CD4-positive, alpha-beta T cell treated with Interferon gamma for 1 hour (primary cell): ENCODE results near the gene BUD13.
A peak's percentile ranks its signal among the peaks of the same experiment; 100 is the strongest.
"Not testable (repeated sequence)": the region's sequence is repeated elsewhere in the genome, so short reads cannot be mapped to it uniquely, and the experiment has no call there.

Experiments
- DNase-seq: peaks from one replicate; pipeline ENCODE4 v3.0.0-alpha.2; 2020

The BUD13 gene

GRCh38 chr11:116792144-116792868 is 19.5 kb upstream of the BUD13 start:
- no peak for DNase-seq

DNA sequence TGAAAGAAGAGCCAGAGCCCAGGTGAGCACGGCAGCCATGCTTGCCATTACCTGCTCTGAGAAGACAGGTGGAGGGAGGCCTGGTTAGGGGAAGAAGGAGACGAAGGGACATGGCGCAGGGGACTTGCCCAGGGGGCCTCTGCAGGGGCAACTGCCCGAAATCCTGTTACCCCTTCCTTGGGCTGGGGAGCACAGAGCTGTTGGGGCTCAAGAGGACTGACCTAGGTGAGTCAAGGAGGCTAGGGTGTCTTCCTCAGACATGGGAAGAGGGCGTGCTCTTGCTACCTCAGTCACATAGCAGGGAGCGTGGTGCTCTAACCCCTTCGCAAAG is 19.0 kb upstream of the BUD13 start, which contains the start of gene APOA5:
Gene APOA5 (minus strand): TSS at position 67 of the 331 bp plus-strand sequence. CDS start 19 bp downstream, at position 48.
- DNase-seq, result no peak

GRCh38 chr11:116791002-116791812 is 18.4 kb upstream of the BUD13 start:
- DNase-seq, result peak; percentile 69

- DNase-seq, result no peak
Observed at GRCh38 chr11:116790167-116791001, 17.6 kb upstream of the BUD13 start.

GRCh38 chr11:116788975-116789374 is 16.2 kb upstream of the BUD13 start:
- no peak for DNase-seq

GRCh38 chr11:116788534-116788933 is 15.7 kb upstream of the BUD13 start:
- DNase-seq, result no peak

DNA sequence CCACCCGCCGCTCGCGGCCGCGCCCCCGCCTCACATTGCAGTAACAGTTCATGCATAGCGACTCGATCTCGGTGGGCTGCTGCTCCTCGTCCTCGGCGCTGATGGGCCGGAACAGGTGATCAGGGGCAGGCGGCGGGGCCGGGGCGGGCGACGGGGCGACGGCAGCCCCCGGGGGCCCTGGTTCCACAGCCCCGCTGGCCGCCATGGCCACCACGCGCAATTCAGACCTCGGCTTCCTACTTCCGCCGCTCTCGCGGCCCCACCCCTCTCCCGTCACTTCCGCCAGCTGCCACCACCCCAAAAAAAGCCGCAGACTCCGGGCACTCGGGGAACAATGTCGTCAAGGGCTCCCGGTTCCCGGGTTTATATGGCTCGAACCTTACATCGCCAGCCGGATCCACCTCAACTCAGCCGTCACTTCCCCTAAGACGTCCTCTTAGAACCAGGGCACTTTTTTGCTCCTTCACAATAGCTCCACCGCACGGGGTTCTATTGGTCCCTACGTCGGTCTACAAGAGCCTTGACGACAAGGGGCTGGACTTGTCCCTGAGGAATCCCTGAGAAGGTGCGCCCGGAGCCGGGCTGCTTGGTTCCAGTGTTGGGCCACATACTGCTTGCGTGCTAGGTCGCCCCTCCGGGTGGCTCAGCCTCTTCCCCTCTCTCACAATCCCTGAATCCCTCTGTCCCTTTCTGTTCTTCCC is 15.1 kb upstream of the BUD13 start, which contains the start of gene ZPR1:
Gene ZPR1 (minus strand): TSS at position 238 of the 701 bp plus-strand sequence. CDS start 33 bp downstream, at position 205.
- peak; percentile 84 for DNase-seq

DNA sequence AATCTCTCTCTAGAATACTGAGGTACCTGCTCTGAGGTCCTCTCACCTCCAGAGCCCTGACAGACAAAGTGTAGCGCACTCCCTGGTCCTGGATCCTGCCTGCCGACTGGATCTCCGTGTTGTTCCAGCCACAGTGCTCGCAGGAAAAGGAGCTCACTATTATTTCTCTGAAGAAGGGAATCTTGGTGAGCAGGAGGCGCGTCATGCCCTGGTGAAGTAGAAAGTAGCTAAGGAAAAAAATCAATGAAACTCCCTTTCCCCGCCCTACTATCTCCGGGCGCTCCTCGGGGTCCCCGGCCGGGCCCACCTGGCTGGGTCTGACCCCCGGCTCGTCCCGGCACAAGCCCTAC is 14.6 kb upstream of the BUD13 start:
- no peak for DNase-seq

GRCh38 chr11:116786966-116787365 is 14.2 kb upstream of the BUD13 start:
- DNase-seq, result no peak

DNA sequence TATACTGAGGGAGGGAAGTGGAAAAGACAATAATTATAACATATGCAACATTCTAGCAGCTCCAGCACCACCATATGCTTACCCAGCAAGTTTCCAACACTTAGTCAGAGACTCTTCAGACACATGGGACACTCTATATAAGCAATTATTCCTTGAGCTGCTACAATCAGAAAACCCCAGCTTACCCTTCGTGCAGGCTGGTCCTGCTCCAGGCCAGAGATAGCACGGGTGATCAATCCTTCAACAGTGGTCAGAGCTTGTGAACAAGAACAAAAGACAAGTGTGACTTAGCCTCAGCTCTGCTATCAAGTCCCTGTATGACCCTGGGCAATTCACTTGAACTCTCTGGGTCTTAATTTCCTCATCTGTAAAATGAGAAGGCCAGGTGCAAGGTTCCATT is 13.5 kb upstream of the BUD13 start:
- DNase-seq, result no peak

- no peak for DNase-seq
Observed at GRCh38 chr11:116782728-116783127, 9.9 kb upstream of the BUD13 start.

GRCh38 chr11:116778556-116778955 is 5.8 kb upstream of the BUD13 start:
- DNase-seq, result no peak

- no peak for DNase-seq
Observed at GRCh38 chr11:116777056-116777455, 4.3 kb upstream of the BUD13 start.

- DNase-seq, result no peak
Observed at GRCh38 chr11:116776522-116776984, 3.8 kb upstream of the BUD13 start.

GRCh38 chr11:116775975-116776374 is 3.2 kb upstream of the BUD13 start:
- DNase-seq, result no peak

DNA sequence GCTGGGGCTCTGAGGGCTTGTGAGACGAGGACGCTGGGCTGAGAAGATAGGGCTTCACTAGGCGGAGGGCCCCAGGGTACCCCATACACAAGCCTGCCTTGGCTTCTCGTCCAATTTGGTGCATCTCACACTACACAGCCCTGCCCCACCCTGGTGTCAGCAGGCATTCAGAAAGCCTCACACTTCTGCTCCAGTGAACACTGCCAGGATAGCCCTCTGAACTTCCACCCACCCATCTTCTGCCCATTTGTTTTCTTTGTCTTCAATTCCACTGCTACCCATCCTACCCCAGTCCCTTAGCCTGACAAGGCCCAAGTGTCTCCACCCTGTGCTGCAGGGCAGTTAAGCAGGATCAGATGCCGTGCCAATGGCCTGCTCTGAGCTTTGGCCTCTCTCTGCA is 1.9 kb upstream of the BUD13 start:
- no peak for DNase-seq

DNA sequence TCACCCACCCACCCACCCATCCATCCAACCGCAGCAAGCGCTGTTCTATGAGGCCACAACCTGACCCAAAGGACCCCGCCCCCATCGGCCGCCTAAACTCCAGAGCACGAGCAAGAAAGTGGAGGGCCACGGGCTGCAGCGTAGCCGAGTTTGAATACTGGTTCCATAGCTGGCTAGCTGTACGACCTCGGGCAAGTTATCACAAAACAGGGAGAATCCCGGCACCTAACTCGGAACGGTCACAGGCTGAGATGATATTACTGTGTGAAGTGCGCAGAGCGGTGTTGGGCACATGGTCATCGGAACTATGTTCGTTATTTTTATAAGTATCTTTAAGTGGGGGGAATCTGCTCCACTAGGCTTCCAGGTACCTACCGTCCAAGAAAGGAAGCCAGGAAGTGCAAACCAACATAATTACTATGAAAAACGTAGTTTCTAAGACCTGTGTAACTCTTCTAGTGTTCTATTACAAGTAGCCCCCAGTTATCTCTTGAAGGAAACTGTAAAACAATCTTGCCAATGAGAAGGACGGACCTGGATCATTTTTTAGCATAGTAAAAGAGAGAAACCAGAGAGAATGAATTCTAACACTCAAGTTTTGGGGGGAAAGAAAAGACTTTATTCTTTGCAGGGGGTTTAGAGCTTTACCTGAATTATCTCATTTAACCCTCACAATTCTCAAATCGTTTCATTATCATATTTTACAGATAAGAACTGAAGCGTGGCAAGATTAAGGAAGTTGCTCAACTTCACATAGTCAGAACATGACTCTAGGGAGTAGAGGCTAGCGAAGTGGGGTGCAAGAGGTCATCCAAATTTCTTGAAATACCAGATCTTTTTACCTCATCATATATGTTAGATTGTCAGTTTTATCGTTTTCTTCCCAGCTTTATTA is 663 bp upstream of the BUD13 start:
- DNase-seq, result no peak

DNA sequence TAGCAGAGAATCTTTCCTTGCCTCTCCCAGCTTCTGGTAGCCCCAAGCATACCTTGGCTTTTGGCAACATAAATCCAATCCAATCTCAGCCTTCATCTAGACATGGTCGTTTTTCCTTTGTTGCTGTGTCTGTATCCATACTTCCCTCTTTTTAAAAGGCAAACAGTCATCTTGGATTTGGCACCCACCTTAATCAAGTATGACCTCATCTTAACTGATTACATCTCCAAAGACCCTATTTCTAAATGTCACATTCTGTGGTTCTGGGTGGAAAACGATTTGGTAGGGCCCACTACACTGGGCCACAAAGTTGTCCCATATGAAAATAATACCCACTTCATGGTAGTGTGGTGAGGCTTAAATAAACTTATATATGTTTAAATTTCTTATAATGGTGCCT is 852 bp downstream of the BUD13 start:
- DNase-seq, result no peak

GRCh38 chr11:116762132-116762531 is 10.7 kb downstream of the BUD13 start:
- no peak for DNase-seq

DNA sequence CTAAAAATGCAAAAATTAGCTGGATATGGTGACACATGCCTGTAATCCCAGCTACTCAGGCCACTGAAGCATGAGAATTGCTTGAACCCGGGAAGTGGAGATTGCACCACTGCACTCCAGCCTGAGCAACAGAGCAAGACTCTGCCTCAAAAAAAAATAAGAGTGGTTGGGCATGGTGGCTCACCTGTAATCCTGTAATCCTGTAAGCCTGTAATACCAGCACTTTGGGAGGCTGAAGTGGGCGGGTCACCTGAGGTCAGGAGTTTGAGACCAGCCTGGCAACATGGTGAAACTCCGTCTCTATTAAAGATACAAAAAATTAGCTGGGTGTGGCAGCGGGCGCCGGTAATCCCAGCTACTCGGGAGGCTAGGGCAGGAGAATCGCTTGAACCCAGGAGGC is 16.7 kb downstream of the BUD13 start:
- DNase-seq, result not testable (repeated sequence)

DNA sequence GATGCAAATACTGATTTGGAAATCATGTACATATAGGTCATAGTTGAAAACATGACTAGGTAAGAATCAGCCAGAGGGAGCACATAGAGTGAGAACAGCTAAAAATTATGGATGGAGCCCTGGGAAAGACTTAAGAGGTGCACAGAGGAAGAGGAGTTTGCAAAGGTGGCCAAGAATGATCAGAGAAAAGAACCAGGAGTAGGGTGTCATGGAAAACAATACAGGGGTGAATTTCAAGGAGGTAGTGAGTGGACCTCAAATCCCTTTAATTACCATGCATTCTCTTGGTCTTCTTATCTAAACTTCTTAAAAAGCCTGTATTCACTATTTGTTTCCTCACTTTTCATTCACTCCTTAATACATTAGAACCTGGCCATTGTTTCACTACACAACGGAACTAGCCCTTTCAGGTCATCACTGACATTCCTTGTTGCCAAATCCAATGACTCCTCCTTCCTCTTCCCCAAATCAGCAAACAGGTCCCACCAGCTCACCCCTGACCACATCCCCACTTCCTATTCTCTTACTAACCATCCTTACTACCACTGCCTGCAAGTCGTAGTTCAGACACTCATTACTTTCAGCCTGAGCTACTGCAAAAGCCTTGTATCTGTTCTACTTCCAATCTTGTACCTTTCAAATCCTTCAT is 22.6 kb downstream of the BUD13 start:
- DNase-seq, result no peak
